Tongue (tissue), 2 donors: ENCODE measurements around the gene ADH7. TPM values are rescaled to one million over a fixed set of nuclear protein-coding genes. Genes with fewer than 3 reads are reported as not detected.
A peak's percentile ranks its signal among the peaks of the same experiment; 100 is the strongest.
"Not testable (repeated sequence)": the region's sequence is repeated elsewhere in the genome, so short reads cannot be mapped to it uniquely, and the experiment has no call there.

ENCODE experiments used
- DNase-seq: peaks from one replicate; pipeline ENCODE4 v3.0.0-alpha.2; 2015
- total RNA-seq: library from RNA; depleted of rRNA; stranded (reverse); fragments of >200 nt; gene quantifications from one replicate; pipeline ENCODE4 v1.2.3, GENCODE V29; 2014

ADH7 gene
- total RNA-seq, 1 donor from 2014 or later = 12.1 TPM

DNA sequence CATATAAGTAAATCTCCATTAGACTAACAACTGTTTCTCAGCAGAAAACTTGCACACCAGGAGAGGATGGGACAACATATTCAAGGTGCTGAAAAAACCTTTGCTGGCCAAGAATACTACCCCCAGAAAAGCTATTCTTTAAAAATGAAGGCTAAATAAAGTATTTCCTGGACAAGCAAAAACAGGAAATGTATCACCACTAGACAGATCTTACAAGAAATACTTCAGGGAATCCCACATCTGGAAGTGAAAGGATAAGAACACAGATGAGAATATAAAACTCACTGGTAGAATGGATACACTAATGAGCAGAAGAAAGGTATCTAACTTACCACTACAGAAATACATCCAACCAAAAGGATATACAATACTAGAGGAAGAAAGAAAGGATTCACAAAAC lies 55.6 kb downstream of the ADH7 start:
- no peak for DNase-seq

DNA sequence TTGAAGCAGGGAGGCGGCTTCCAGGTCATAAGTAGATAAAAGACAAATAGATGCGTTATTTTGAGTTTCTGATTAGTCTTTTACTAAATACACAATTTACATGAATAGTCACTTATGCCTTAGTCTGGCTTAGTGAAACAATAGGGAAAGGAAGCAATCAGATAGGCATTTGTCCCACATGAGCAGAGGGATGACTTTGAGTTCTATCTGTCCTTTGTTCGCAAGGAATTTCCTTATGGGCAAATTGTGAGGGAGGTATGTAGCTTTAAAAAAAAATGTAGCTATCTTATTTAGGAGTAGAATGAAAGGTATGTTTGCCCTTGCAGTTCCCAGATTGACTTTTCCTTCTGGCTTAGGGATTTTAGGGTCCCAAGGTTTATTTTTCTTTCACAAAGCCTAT lies 56.3 kb downstream of the ADH7 start:
- DNase-seq = no peak

GRCh38 chr4:99377341-99377740 lies 57.8 kb downstream of the ADH7 start:
- not testable (repeated sequence) for DNase-seq

DNA sequence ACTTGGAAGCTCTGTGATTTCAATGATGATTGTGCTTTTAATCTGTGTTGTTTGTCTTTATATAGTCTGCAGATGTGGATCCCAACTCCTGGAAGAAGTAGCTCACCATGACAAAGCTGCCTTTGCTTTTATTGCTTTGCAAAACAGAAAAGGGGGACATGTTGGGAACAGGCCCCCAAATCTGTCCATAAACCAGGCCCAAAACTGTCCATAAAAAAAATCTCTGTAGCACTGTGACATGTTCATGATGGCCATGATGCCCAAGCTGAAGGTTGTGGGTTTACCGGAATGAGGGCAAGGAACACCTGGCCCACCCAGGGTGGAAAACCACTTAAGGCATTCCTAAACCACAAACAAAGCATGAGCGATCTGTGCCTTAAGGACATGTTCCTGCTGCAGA lies 62.7 kb downstream of the ADH7 start:
- DNase-seq = not testable (repeated sequence)

DNA sequence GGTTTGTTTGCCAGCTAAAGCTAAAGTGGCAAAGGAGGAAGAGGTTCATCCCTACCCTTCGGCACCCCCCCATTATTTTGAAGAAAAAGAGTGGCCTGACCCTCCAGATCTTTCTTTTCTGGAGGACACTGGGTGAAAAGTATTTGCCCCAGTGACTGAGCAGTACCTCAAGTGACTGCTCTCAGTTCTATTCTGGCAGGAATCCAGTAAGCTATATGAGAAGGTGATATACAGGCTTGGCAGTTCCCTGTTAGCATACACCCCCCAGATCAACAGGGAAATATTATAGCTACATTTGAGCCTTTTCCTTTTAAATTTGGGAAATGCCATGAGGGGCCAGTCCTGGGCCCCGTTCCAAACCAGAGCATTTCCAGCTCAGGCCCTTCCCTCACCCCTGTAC lies 67.3 kb downstream of the ADH7 start:
- not testable (repeated sequence) for DNase-seq

DNA sequence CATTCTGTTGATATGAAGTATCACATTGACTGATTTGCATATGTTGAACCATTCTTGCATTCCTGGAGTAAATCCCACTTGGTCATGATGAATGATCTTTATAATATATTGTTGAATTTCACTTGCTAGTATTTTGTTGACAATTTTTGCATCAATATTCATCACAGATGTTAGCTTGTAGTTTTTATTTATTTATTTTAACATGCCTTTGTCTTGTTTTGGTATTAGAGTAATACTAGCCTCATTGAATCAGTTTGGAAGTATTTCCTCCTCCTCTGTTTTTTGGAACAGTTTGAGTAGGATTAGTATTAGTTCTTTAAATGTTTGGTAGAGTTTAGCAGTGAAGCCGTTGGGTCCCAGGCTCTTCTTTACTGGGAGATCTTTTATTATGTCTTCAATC lies 68.7 kb downstream of the ADH7 start:
- DNase-seq = no peak

DNA sequence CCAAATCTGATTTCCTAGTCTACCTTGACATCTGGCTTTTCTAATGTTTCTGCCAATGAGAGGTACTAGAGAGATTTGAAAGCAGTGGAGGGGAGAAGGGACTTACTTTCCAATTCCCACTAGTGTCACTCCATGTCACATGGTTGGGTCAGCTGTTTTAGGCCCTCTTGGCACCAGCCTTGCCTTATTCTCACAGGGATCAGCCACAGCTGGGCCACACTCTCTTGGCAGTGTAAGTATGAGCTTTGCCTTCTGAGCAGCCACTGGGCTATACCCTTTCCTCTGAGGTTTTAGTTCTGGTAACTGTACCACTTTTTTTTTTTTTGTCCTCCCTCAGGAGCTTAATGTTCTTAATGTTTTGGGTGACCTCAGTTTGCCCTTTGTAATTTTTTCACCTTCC lies 72.4 kb downstream of the ADH7 start:
- peak; percentile 32 for DNase-seq

Other genes starting within 250 kb of the ADH7 start
- gene ADH6, start 216.1 kb downstream of the ADH7 start, total RNA-seq = not detected
- gene ADH1A, start 144.4 kb downstream of the ADH7 start, total RNA-seq = not detected
- 12.5 TPM for gene ADH1B, start 113.9 kb downstream of the ADH7 start, total RNA-seq
- gene ADH1C, start 82.6 kb downstream of the ADH7 start, total RNA-seq = 9.0 TPM
- gene C4orf17, start 75.7 kb upstream of the ADH7 start, total RNA-seq = not detected
- gene TRMT10A, start 128.7 kb upstream of the ADH7 start, total RNA-seq = 13.5 TPM
- gene MTTP, start 139.5 kb upstream of the ADH7 start, total RNA-seq = 1.4 TPM
- gene C4orf54, start 222.5 kb upstream of the ADH7 start, total RNA-seq = 243 TPM